K562 (cell line): ENCODE measurements around the gene LAMA2. TPM values are rescaled to one million over a fixed set of nuclear protein-coding genes. Genes with fewer than 3 reads are reported as not detected.

Experiments used
- ATAC-seq: fragments of 200-7000 bp; cut with Tn5 transposase; 3 replicates; pipeline ENCODE4 v1.9.1; 2020; ENCODE audit warnings: moderate library complexity
- BruUV-seq: library from RNA; stranded (reverse); fragments of 400-500 nt; replicated peaks from 2 replicates; lab custom pipeline; 2021; lab: Mats Ljungman, UMichigan
- CTCF ChIA-PET: fragments of 300-600 bp; formaldehyde crosslinking; extraction: SDS; loops from one replicate; lab custom pipeline; 2021; ENCODE audit warnings: low intra/inter-chr PET ratio; lab: Yijun Ruan, JAX
- POLR2A ChIA-PET: fragments of 300-600, 350-650 bp; sonication (Branson Sonifier 250); formaldehyde crosslinking; extraction: SDS; loops from one replicate; lab custom pipeline; 2021; ENCODE audit warnings: antibody characterized with exemption, inconsistent platforms; lab: Yijun Ruan, JAX
- DNase-seq, 4 experiments: peaks; one replicate each; pipeline versions ENCODE4 v3.0.0 to v3.0.0-alpha.2; 2011 to 2018; ENCODE audit warnings: low spot score in 3 of 4, mixed read lengths in 3 of 4; ENCODE audit errors: extremely low read depth in 1 of 4
- FAIRE-seq: peaks from 2 replicates; lab custom pipeline; 2011; peaks lifted over from hg19 to GRCh38; lab: Jason Lieb, UNC
- H2AFZ ChIP-seq: 2 replicates; pipeline ENCODE4 v1.6.0; 2011; ENCODE audit warnings: low read depth, low read length, control low read depth, inconsistent platforms
- H3K27ac ChIP-seq: fragments of 200-600 bp; 3 replicates; pipeline ENCODE4 v1.8.0; 2011; ENCODE audit warnings: low read depth, mild to moderate bottlenecking, control low read depth, inconsistent platforms, low read length, moderate library complexity, mixed read lengths; ENCODE audit errors: extremely low read depth
- H3K27me3 ChIP-seq, 2 experiments: fragments of 300-600 bp in 1 of 2; 2 replicates in 1 of 2; 3 replicates in 1 of 2; pipeline versions ENCODE4 v1.6.0 to v1.8.0; 2011; ENCODE audit warnings: inconsistent platforms in 2 of 2, low read length in 2 of 2, mild to moderate bottlenecking in 1 of 2, mixed read lengths in 1 of 2, moderate library complexity in 1 of 2; ENCODE audit not compliant: control insufficient read depth in 2 of 2, insufficient read depth in 2 of 2
- H3K36me3 ChIP-seq: fragments of 300-600 bp; 3 replicates; pipeline ENCODE4 v1.8.0; 2011; ENCODE audit warnings: mild to moderate bottlenecking, low read length, inconsistent platforms; ENCODE audit not compliant: control insufficient read depth, insufficient read depth
- H3K4me1 ChIP-seq, 2 experiments: fragments of 200-600 bp in 1 of 2; replicated peaks in 1 of 2; 2 replicates in 1 of 2; 3 replicates in 1 of 2; pipeline versions ENCODE4 v1.5.1 to v1.8.0; 2011; ENCODE audit warnings: inconsistent platforms in 2 of 2, low read length in 2 of 2, mild to moderate bottlenecking in 1 of 2, mixed read lengths in 1 of 2, moderate library complexity in 1 of 2; ENCODE audit not compliant: control insufficient read depth in 2 of 2, insufficient read depth in 2 of 2
- H3K4me2 ChIP-seq: 2 replicates; pipeline ENCODE4 v1.6.1; 2011; ENCODE audit warnings: low read length, control low read depth, inconsistent platforms, mixed read lengths; ENCODE audit not compliant: insufficient read depth
- H3K4me3 ChIP-seq: fragments of 200-600 bp; sonication (generic), shearing (Covaris generic); 2 replicates; pipeline ENCODE4 v1.5.1; 2016; ENCODE audit warnings: control low read depth, inconsistent platforms
- H3K79me2 ChIP-seq: fragments of 200-600 bp; 3 replicates; pipeline ENCODE4 v1.8.0; 2011; ENCODE audit warnings: low read length, inconsistent platforms; ENCODE audit not compliant: control insufficient read depth, insufficient read depth
- H3K9ac ChIP-seq, 2 experiments: 2 replicates each; pipeline versions ENCODE4 v1.6.0 to v1.6.1; 2011; ENCODE audit warnings: low read depth in 2 of 2, low read length in 2 of 2, control low read depth in 1 of 2, inconsistent platforms in 1 of 2, mild to moderate bottlenecking in 1 of 2, mixed read lengths in 1 of 2; ENCODE audit not compliant: insufficient read depth in 1 of 2
- H3K9me1 ChIP-seq: one replicate; pipeline ENCODE4 v1.6.0; 2011; ENCODE audit warnings: inconsistent platforms, mild to moderate bottlenecking, low read length, moderate library complexity; ENCODE audit not compliant: control insufficient read depth, insufficient read depth
- H3K9me3 ChIP-seq: replicated peaks from 2 replicates; pipeline ENCODE4 v1.5.1; 2011; ENCODE audit warnings: low read depth, low read length, inconsistent platforms; ENCODE audit not compliant: control insufficient read depth, insufficient read depth
- H4K20me1 ChIP-seq: replicated peaks from 2 replicates; pipeline ENCODE4 v1.6.1; 2011; ENCODE audit warnings: low read length, inconsistent platforms, mixed read lengths; ENCODE audit not compliant: control insufficient read depth, insufficient read depth
- ATF3 ChIP-seq, 2 experiments: fragments of 450-650 bp in 1 of 2; sonication (generic) in 1 of 2; formaldehyde crosslinking in 1 of 2; IDR thresholded peaks in 1 of 2; conservative IDR thresholded peaks in 1 of 2; 2 replicates each; pipeline versions ENCODE4 v1.6.1 to v1.8.1; 2016 to 2023; ENCODE audit warnings: mild to moderate bottlenecking in 2 of 2, moderate library complexity in 2 of 2, inconsistent platforms in 1 of 2, missing genetic modification reagents in 1 of 2
- BCOR ChIP-seq: fragments of 450-650 bp; IDR thresholded peaks from 2 replicates; pipeline ENCODE4 v1.6.1; 2016
- BHLHE40 ChIP-seq: IDR thresholded peaks from 2 replicates; pipeline ENCODE4 v1.6.1; 2011; ENCODE audit warnings: low read length, improper control_type of control experiment
- C11orf30 ChIP-seq: fragments of 450-650 bp; IDR thresholded peaks from 2 replicates; pipeline ENCODE4 v1.6.1; 2016; ENCODE audit warnings: low read depth, mild to moderate bottlenecking
- DIDO1 ChIP-seq: fragments of 450-650 bp; IDR thresholded peaks from 2 replicates; pipeline ENCODE4 v1.6.1; 2016; ENCODE audit warnings: low read depth, missing biosample characterization, missing genetic modification characterization
- ETV6 ChIP-seq, 3 experiments: fragments of 150-350 bp in 1 of 3; sonication (generic) in 1 of 3; formaldehyde crosslinking in 1 of 3; IDR thresholded peaks; 2 replicates each; pipeline versions ENCODE4 v1.6.1 to v1.8.0; 2014 to 2022; ENCODE audit warnings: borderline replicate concordance in 2 of 3, low read depth in 2 of 3, antibody characterized with exemption in 1 of 3, low read length in 1 of 3, mild to moderate bottlenecking in 1 of 3, missing genetic modification reagents in 1 of 3
- HIVEP1 ChIP-seq: fragments of 250-450 bp; sonication (Bioruptor Pico); IDR thresholded peaks from 2 replicates; pipeline ENCODE4 v1.4.0; 2020; ENCODE audit warnings: mild to moderate bottlenecking
- KLF13 ChIP-seq: fragments of 450-650 bp; IDR thresholded peaks from 2 replicates; pipeline ENCODE4 v1.6.1; 2016; ENCODE audit warnings: missing genetic modification characterization, low read depth, mild to moderate bottlenecking, missing compliant biosample characterization, moderate library complexity, borderline replicate concordance
- MAFG ChIP-seq: fragments of 450-650 bp; conservative IDR thresholded peaks from 2 replicates; pipeline ENCODE4 v1.6.1; 2016; ENCODE audit warnings: missing genetic modification characterization, missing compliant biosample characterization
- OTX1 ChIP-seq: fragments of 450-650 bp; formaldehyde crosslinking; IDR thresholded peaks from 2 replicates; pipeline ENCODE4 v1.4.0; 2022; ENCODE audit warnings: mild to moderate bottlenecking
- POU5F1 ChIP-seq: fragments of 150-350 bp; IDR thresholded peaks from 2 replicates; pipeline ENCODE4 v1.6.1; 2014; ENCODE audit warnings: borderline replicate concordance, low read length, low read depth, mild to moderate bottlenecking; ENCODE audit not compliant: partially characterized antibody
- PTRF ChIP-seq: fragments of 450-650 bp; IDR thresholded peaks from 2 replicates; pipeline ENCODE4 v1.6.1; 2016; ENCODE audit warnings: mild to moderate bottlenecking, missing genetic modification characterization, missing compliant biosample characterization
- SMAD2 ChIP-seq: fragments of 150-350 bp; IDR thresholded peaks from 2 replicates; pipeline ENCODE4 v1.6.1; 2014; ENCODE audit warnings: low read depth, mild to moderate bottlenecking, low read length
- SREBF2 ChIP-seq: sonication (generic); formaldehyde crosslinking; IDR thresholded peaks from 2 replicates; pipeline ENCODE4 v1.4.0; 2020; ENCODE audit warnings: mild to moderate bottlenecking, missing genetic modification reagents
- TBL1XR1 ChIP-seq, 2 experiments: IDR thresholded peaks; 2 replicates each; pipeline ENCODE4 v1.6.1; 2012; ENCODE audit warnings: improper control_type of control experiment in 2 of 2, low read length in 2 of 2, mild to moderate bottlenecking in 1 of 2
- ZC3H8 ChIP-seq: fragments of 450-650 bp; IDR thresholded peaks from 2 replicates; pipeline ENCODE4 v1.6.1; 2017
- ZNF140 ChIP-seq: fragments of 250-450 bp; sonication (Bioruptor Pico); IDR thresholded peaks from 2 replicates; pipeline ENCODE4 v1.8.0; 2021; ENCODE audit warnings: moderate library complexity, mild to moderate bottlenecking, inconsistent platforms
- ZNF347 ChIP-seq: fragments of 450-650 bp; formaldehyde crosslinking; IDR thresholded peaks from 2 replicates; pipeline ENCODE4 v1.4.0; 2020; ENCODE audit warnings: low read depth, mild to moderate bottlenecking, moderate library complexity
- ZNF354B ChIP-seq: fragments of 250-450 bp; sonication (Bioruptor Pico); IDR thresholded peaks from 2 replicates; pipeline ENCODE4 v1.4.0; 2020
- ZNF395 ChIP-seq: fragments of 200-800 bp; sonication (Bioruptor generic); IDR thresholded peaks from 2 replicates; pipeline ENCODE4 v1.6.1; 2017; ENCODE audit warnings: missing genetic modification characterization, missing compliant biosample characterization
- whole genome bisulfite sequencing: fragments of 100-300 bp; shearing (Covaris generic); methylation state at CpG from one replicate; pipeline ENCODE4 v1.1.6; 2016; ENCODE audit warnings: low coverage, mixed read lengths; ENCODE audit not compliant: insufficient coverage; ENCODE audit errors: missing lambda C conversion rate; 5-methylcytosine and 5-hydroxymethylcytosine counted together
- in situ Hi-C: fragments of 300-500 bp; cut with MboI; formaldehyde crosslinking; loops from 4 replicates; pipeline ENCODE4 v1.15.0; 2018; ENCODE audit warnings: inconsistent platforms, mixed read lengths
- intact Hi-C: fragments of 100-400 bp; cut with micrococcal nuclease; formaldehyde crosslinking; loops from 2 replicates; pipeline ENCODE4 v1.14.2; 2022
- polyA plus RNA-seq, 8 experiments: library from polyadenylated mRNA; depleted of rRNA in 4 of 8; stranded (reverse) in 5 of 8; unstranded in 3 of 8; fragments of >200 nt; fragmentation: Nextera tagmentation in 2 of 8; fragmentation: Illumina TruSeq in 1 of 8; extraction: Ambion mirVana in 2 of 8; extraction: Trizol in 1 of 8; gene quantifications; 2 replicates each; pipeline versions ENCODE4 v1.2.1 to v1.2.3, GENCODE V29; 2011 to 2014; ENCODE audit warnings: inconsistent platforms in 1 of 8, missing spikeins in 1 of 8
- total RNA-seq, 7 experiments: library from RNA; depleted of rRNA in 6 of 7; stranded (reverse); fragments of >200 nt in 6 of 7; fragmentation: Illumina TruSeq in 2 of 7; extraction: Trizol in 2 of 7; gene quantifications; 2 replicates each; pipeline versions ENCODE4 v1.2.1 to v1.2.3, GENCODE V29; 2011 to 2021; ENCODE audit warnings: low replicate concordance in 1 of 7

Gene LAMA2
- total and polyA plus RNA-seq, 9 of the 15 experiments (the other 6 are each of a cell fraction or from before 2014, with no cell fraction given): 0.04 to 1.5 (median 0.36) TPM

- TF ChIP-seq ATF3 (IDR thresholded peaks at IDR 0.05) (no peak), ATF3 (CRISPR knock-in tag; conservative IDR thresholded peaks at IDR 0.05) (no peak), C11orf30 (no peak), SREBF2 (CRISPR knock-in tag) (no peak), POU5F1 (no peak), TBL1XR1 (IDR thresholded peaks at IDR 0.05; ENCODE audit: low read length in 2 of 2) (no peak), BCOR (no peak), ZC3H8 (no peak), OTX1 (CRISPR knock-in tag) (no peak), BHLHE40 (no peak)
Observed at GRCh38 chr6:129211626-129212025, 328.7 kb downstream of the LAMA2 start (continued).

DNA sequence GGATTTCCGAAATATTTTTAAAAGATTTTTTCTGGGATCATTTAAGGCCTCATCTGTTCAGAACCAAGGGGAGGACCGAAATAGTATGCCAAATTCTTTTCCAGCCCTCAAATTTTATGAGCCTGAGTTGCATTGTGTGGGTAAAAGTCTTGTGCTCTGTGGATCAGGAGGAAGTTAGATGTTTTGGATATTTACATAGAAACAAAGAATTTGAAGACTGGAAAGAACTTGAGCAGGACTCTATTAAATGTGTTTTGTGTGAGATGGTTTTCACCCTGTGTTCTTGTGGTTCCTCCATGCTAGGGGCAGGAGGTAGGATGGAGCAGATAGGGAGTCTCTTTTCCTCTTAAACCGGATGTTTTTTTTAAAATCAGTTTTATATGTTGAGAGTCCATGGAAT lies 329.1 kb downstream of the LAMA2 start:
- no peak overlapping the region for H3K9ac ChIP-seq
- in situ Hi-C loops (no loop called here), intact Hi-C loops (no loop called here)
- DNase-seq: no peak
- no peak overlapping the region for H2AFZ ChIP-seq
- H3K4me2 ChIP-seq: no peak overlapping the region
- H3K27me3 ChIP-seq: no peaks in the 10 kb centered on the region
- no peaks in the 10 kb centered on the region for H3K36me3 ChIP-seq
- 0% methylated on average over 3 of the region's 3 CpGs for WGBS
- FAIRE-seq: no peak
- ChIA-PET POLR2A (no interaction called here), CTCF (no interaction called here)
- H3K4me3 ChIP-seq: no peak overlapping the region
- H4K20me1 ChIP-seq: no peaks in the 10 kb centered on the region
- no peaks in the 10 kb centered on the region for H3K4me1 ChIP-seq
- H3K9me1 ChIP-seq: no peaks in the 10 kb centered on the region
- no peaks in the 10 kb centered on the region for H3K79me2 ChIP-seq
- ATAC-seq: no peak
- H3K9me3 ChIP-seq: no peaks in the 10 kb centered on the region; the same call in 1 of the 2 replicates
- no TSS peak for BruUV-seq
- H3K27ac ChIP-seq: no peak overlapping the region
- TF ChIP-seq PTRF (tag) (no peak), DIDO1 (tag) (no peak), ZNF354B (CRISPR knock-in tag) (no peak), SMAD2 (no peak), ZNF347 (CRISPR knock-in tag) (no peak), HIVEP1 (CRISPR knock-in tag) (no peak), ZNF395 (CRISPR knock-in tag) (no peak), MAFG (tag) (no peak), ETV6 (IDR thresholded peaks at IDR 0.05; ENCODE audit: borderline replicate concordance in 1 of 2, low read depth in 2 of 2, low read length in 1 of 2) (no peak), ETV6 (CRISPR knock-in tag; IDR thresholded peaks at IDR 0.05; ENCODE audit: borderline replicate concordance) (no peak), KLF13 (no peak), ZNF140 (no peak)
